Osteocyte (in vitro differentiated cells): ENCODE results near the gene DCHS1. TPM values are rescaled to one million over a fixed set of nuclear protein-coding genes. Genes with fewer than 3 reads are reported as not detected.
A peak's percentile ranks its signal among the peaks of the same experiment; 100 is the strongest.

Source experiments
- DNase-seq: peaks from one replicate; pipeline ENCODE4 v3.0.0; 2021; ENCODE audit warnings: mixed read lengths; ENCODE audit not compliant: unreplicated experiment; ENCODE audit errors: extremely low spot score
- H3K27ac Mint-ChIP-seq: one replicate; pipeline ENCODE4 v1.8.0; 2021; ENCODE audit warnings: mild to moderate bottlenecking, mixed read lengths; ENCODE audit not compliant: unreplicated experiment
- H3K27me3 Mint-ChIP-seq: one replicate; pipeline ENCODE4 v1.8.0; 2021; ENCODE audit warnings: mixed read lengths; ENCODE audit not compliant: unreplicated experiment
- H3K36me3 Mint-ChIP-seq: one replicate; pipeline ENCODE4 v1.8.0; 2021; ENCODE audit warnings: mixed read lengths; ENCODE audit not compliant: unreplicated experiment
- H3K4me1 Mint-ChIP-seq: one replicate; pipeline ENCODE4 v1.8.0; 2021; ENCODE audit warnings: mixed read lengths; ENCODE audit not compliant: unreplicated experiment
- H3K4me3 Mint-ChIP-seq: one replicate; pipeline ENCODE4 v1.8.0; 2021; ENCODE audit warnings: mild to moderate bottlenecking, moderate library complexity, mixed read lengths; ENCODE audit not compliant: unreplicated experiment
- H3K9me3 Mint-ChIP-seq: one replicate; pipeline ENCODE4 v1.8.0; 2021; ENCODE audit warnings: mixed read lengths; ENCODE audit not compliant: unreplicated experiment
- CTCF ChIP-seq: fragments of 200-600 bp; sonication (generic); IDR thresholded peaks from 2 replicates; pipeline ENCODE4 v1.5.0; 2021; ENCODE audit warnings: antibody characterized with exemption, mild to moderate bottlenecking, moderate library complexity
- total RNA-seq: library from RNA; stranded (reverse); gene quantifications from 2 replicates; pipeline ENCODE4 v1.2.1, GENCODE V29; 2021

DCHS1 gene
- total RNA-seq, 1 donor from 2014 or later: 63.0 TPM

DNA sequence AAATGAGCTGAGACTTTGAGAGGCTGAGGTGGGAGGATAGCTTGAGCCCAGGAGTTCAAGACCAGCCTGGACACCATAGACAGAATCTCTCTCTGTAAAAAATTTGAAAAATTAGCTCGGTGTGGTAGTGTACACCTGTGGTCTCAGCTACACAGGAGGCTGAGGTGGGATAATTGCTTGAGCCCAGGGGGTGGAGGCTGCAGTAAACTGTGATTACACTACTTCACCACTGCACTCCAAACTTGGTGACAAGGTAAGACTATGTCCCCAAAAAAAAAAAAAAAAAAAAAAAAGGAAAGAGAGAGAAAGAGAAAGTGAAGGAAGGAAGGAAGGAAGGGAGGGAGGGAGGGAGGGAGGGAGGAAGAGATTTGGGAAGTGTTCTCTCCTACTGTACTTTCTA is 77.5 kb downstream of the DCHS1 start:
- TF ChIP-seq CTCF: no peak
- peak; percentile 2 for DNase-seq
- Mint-ChIP-seq H3K9me3 (peaks cover 12% of the 10 kb centered on the region), H3K27ac (no peak overlapping the region), H3K4me1 (peaks cover 12% of the 10 kb centered on the region), H3K4me3 (no peak overlapping the region), H3K27me3 (no peaks in the 10 kb centered on the region), H3K36me3 (peaks cover 9% of the 10 kb centered on the region)

- no peak overlapping the region for H3K27ac Mint-ChIP-seq
- H3K4me1 Mint-ChIP-seq: peaks cover 16% of the 10 kb centered on the region
- H3K9me3 Mint-ChIP-seq: no peaks in the 10 kb centered on the region
- no peak overlapping the region for H3K4me3 Mint-ChIP-seq
- no peaks in the 10 kb centered on the region for H3K27me3 Mint-ChIP-seq
- DNase-seq: peak; percentile 44
- peaks cover 6% of the 10 kb centered on the region for H3K36me3 Mint-ChIP-seq
- no peak for TF ChIP-seq CTCF
Observed at GRCh38 chr11:6576471-6577373, 78.9 kb downstream of the DCHS1 start.

GRCh38 chr11:6574816-6575715 is 80.5 kb downstream of the DCHS1 start:
- Mint-ChIP-seq H3K4me1 (peaks cover 16% of the 10 kb centered on the region), H3K27me3 (no peaks in the 10 kb centered on the region), H3K27ac (no peak overlapping the region), H3K36me3 (peaks cover 2% of the 10 kb centered on the region), H3K4me3 (no peak overlapping the region), H3K9me3 (no peaks in the 10 kb centered on the region)
- no peak for TF ChIP-seq CTCF
- DNase-seq: no peak

- H3K4me1 Mint-ChIP-seq: peaks cover 22% of the 10 kb centered on the region
- peaks cover 2% of the 10 kb centered on the region for H3K36me3 Mint-ChIP-seq
- H3K27me3 Mint-ChIP-seq: no peaks in the 10 kb centered on the region
- no peaks in the 10 kb centered on the region for H3K9me3 Mint-ChIP-seq
- H3K27ac Mint-ChIP-seq: no peak overlapping the region
- no peak overlapping the region for H3K4me3 Mint-ChIP-seq
- DNase-seq: no peak
- TF ChIP-seq CTCF: no peak
Observed at GRCh38 chr11:6572215-6572614, 83.4 kb downstream of the DCHS1 start.
